Thymus (tissue), 11 donors: ENCODE measurements around the gene ARL6IP1. TPM values are rescaled to one million over a fixed set of nuclear protein-coding genes. Genes with fewer than 3 reads are reported as not detected.

Source experiments
- DNase-seq, 9 donors: peaks; one replicate each; pipeline ENCODE4 v3.0.0-alpha.2; 2013; ENCODE audit warnings: low spot score in 9 of 9, low read depth in 6 of 9, missing footprints in 1 of 9
- H3K27ac ChIP-seq, 2 donors: one replicate each; pipeline ENCODE4 v1.5.1; 2013; ENCODE audit warnings: control low read depth in 1 of 2, low read depth in 1 of 2, low read length in 1 of 2, mild to moderate bottlenecking in 1 of 2, moderate library complexity in 1 of 2
- H3K27me3 ChIP-seq, 2 donors: one replicate each; pipeline ENCODE4 v1.5.1; 2013; ENCODE audit warnings: low read length in 1 of 2; ENCODE audit not compliant: control insufficient read depth in 2 of 2, insufficient read depth in 1 of 2
- H3K36me3 ChIP-seq, 2 donors: one replicate each; pipeline ENCODE4 v1.5.1; 2013; ENCODE audit warnings: low read length in 1 of 2, mild to moderate bottlenecking in 1 of 2, moderate library complexity in 1 of 2; ENCODE audit not compliant: control insufficient read depth in 2 of 2, insufficient read depth in 2 of 2
- H3K4me1 ChIP-seq, 2 donors: one replicate each; pipeline ENCODE4 v1.5.1; 2013; ENCODE audit warnings: low read length in 2 of 2; ENCODE audit not compliant: control insufficient read depth in 2 of 2, insufficient read depth in 2 of 2
- H3K4me3 ChIP-seq, 2 donors: one replicate each; pipeline ENCODE4 v1.5.1; 2013; ENCODE audit warnings: low read length in 2 of 2, control low read depth in 1 of 2, mild to moderate bottlenecking in 1 of 2
- H3K9me3 ChIP-seq, 2 donors: one replicate each; pipeline ENCODE4 v1.5.1; 2013; ENCODE audit warnings: low read length in 1 of 2, mild to moderate bottlenecking in 1 of 2; ENCODE audit not compliant: control insufficient read depth in 2 of 2, insufficient read depth in 1 of 2
- WGBS: extraction: QIAGEN DNeasy Blood & Tissue Kit; methylation state at CpG from one replicate; pipeline ENCODE4 v1.1.7; 2013; 5-methylcytosine and 5-hydroxymethylcytosine counted together
- polyA plus RNA-seq: library from polyadenylated mRNA; stranded (reverse); fragments of 200-250 nt; gene quantifications from one replicate; pipeline ENCODE4 v1.2.3, GENCODE V29; 2013
- total RNA-seq: library from RNA; stranded (reverse); fragments of 120-200 nt; gene quantifications from one replicate; pipeline ENCODE4 v1.2.4, GENCODE V29; 2013
- donor health status: healthy.

ARL6IP1 gene
- total and polyA plus RNA-seq, 2 donors = 120 to 169 TPM

- Histone ChIP-seq H3K4me3 (no peak overlapping the region), H3K36me3 (peaks cover 73 to 83% of the 10 kb centered on the region in 2 donors), H3K27ac (no peak overlapping the region), H3K9me3 (no peaks in the 10 kb centered on the region), H3K27me3 (no peaks in the 10 kb centered on the region), H3K4me1 (no peaks in the 10 kb centered on the region)
- DNase-seq = no peak
- 99% methylated on average over 9 of the region's 9 CpGs for WGBS
Measured at GRCh38 chr16:18833707-18834505, 32.6 kb upstream of the ARL6IP1 start.

- WGBS = 98% methylated on average over 8 of the region's 8 CpGs
- no peaks in the 10 kb centered on the region for H3K4me1 ChIP-seq
- no peaks in the 10 kb centered on the region for H3K9me3 ChIP-seq
- H3K27ac ChIP-seq = no peak overlapping the region
- H3K4me3 ChIP-seq = no peak overlapping the region
- peaks cover 75 to 80% of the 10 kb centered on the region in 2 donors for H3K36me3 ChIP-seq
- DNase-seq = no peak
- no peaks in the 10 kb centered on the region for H3K27me3 ChIP-seq
Measured at GRCh38 chr16:18832613-18833012, 31.3 kb upstream of the ARL6IP1 start.

DNA sequence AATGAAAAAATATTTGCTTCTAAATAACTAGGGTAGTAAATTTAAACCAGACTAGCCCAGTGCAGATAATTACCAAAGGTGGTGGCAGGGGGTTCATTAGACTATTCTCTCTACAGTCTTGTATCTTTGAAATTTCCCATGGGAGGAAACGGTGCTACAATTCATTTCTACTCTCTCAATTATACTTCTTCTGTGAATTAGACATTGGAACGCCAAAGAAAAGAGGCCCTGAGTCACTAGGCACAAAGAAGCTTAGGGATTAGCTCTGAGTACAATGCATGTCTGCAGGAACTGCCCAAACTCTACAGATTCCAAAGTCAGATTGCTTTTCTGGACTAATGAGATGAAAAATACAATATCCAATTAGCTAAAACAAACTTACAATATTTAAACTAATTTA lies 30.7 kb upstream of the ARL6IP1 start:
- Histone ChIP-seq H3K27me3 (no peaks in the 10 kb centered on the region), H3K4me3 (no peak overlapping the region), H3K9me3 (no peaks in the 10 kb centered on the region), H3K4me1 (no peaks in the 10 kb centered on the region), H3K36me3 (peaks cover 71 to 76% of the 10 kb centered on the region in 2 donors), H3K27ac (no peak overlapping the region)
- DNase-seq = no peak
- 98% methylated on average over 2 of the region's 2 CpGs for WGBS

DNA sequence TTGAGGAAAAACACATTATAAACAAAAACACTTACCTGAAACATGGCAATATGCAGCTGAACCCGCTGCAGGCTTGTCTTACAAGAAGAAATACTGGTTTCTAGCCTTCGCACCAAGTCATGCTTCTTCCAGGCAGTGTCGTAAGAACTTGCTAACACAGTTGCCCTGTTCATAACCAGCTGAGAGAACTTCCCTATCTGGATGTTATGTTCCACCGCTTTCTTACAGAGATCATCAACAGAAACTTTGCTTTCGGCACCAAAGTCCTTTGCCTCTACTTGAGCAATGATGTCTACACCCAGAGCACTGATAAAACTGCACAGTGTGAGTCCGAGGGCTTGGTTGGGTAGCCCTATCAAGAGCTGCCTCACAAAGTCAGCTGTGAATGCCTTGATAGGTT lies 27.9 kb upstream of the ARL6IP1 start:
- Histone ChIP-seq H3K4me1 (no peaks in the 10 kb centered on the region), H3K4me3 (no peak overlapping the region), H3K27me3 (no peaks in the 10 kb centered on the region), H3K9me3 (no peaks in the 10 kb centered on the region), H3K36me3 (peaks cover 49 to 53% of the 10 kb centered on the region in 2 donors), H3K27ac (no peak overlapping the region)
- 98% methylated on average over 6 of the region's 6 CpGs for WGBS
- no peak for DNase-seq

DNA sequence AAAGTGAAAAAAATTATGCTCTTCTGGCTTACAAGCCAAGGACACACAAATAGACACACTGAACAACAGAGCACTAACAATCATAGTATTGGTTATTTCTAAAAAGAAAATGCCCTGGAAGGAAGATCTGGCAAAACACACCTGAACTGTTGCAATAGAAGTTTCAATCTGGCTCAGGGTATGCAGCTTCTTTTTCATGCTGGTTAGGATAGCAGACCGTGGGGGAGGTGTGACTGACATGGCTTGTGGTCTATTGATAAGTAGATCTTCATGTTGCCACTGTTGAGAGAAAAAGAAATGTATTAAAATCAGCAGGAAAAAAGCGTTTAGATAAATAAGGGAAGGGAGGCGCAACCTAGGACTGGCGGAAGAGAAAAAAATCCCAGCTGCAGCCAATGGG lies 26.5 kb upstream of the ARL6IP1 start:
- H3K9me3 ChIP-seq = no peaks in the 10 kb centered on the region
- H3K27me3 ChIP-seq = no peaks in the 10 kb centered on the region

GRCh38 chr16:18816286-18816685 lies 14.9 kb upstream of the ARL6IP1 start:
- peaks cover 51 to 56% of the 10 kb centered on the region in 2 donors for H3K36me3 ChIP-seq
- DNase-seq = no peak
- H3K9me3 ChIP-seq = no peaks in the 10 kb centered on the region
- no peaks in the 10 kb centered on the region for H3K27me3 ChIP-seq
- WGBS = 98% methylated on average over 3 of the region's 3 CpGs
- H3K4me3 ChIP-seq = no peak overlapping the region
- H3K4me1 ChIP-seq = no peaks in the 10 kb centered on the region
- H3K27ac ChIP-seq = no peak overlapping the region

More for the DNA sequence above, 26.5 kb upstream of the ARL6IP1 start:
- Histone ChIP-seq H3K4me3 (no peak overlapping the region), H3K27ac (no peak overlapping the region), H3K4me1 (no peaks in the 10 kb centered on the region), H3K36me3 (peaks cover 43 to 44% of the 10 kb centered on the region in 2 donors)
- no peak for DNase-seq
- 96% methylated on average over 4 of the region's 4 CpGs for WGBS

- Histone ChIP-seq H3K27ac (no peak overlapping the region), H3K4me3 (no peak overlapping the region), H3K4me1 (no peaks in the 10 kb centered on the region), H3K36me3 (peaks cover 43 to 62% of the 10 kb centered on the region in 2 donors), H3K27me3 (no peaks in the 10 kb centered on the region), H3K9me3 (no peaks in the 10 kb centered on the region)
- DNase-seq = no peak
- WGBS = 95% methylated on average over 3 of the region's 3 CpGs
Measured at GRCh38 chr16:18811925-18812324, 10.6 kb upstream of the ARL6IP1 start.

DNA sequence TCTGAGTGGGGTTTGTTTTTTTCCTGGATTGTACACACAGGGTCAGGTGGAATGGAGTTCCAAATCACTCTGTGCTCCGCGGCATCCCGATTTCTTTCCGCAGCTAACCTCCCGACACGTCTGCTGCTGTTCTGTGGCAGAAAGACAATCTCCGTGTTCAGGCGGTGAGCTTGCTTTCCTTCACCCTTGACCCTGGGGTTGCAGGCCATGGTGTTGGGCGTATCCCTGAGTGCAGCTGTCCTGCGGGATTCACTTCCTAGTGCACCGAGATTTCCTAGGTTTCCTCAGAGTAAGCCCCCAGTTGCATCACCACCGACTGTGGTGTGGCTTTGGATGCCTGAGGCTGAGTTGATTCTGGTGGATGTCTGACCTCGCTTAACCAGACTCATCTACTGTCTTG lies 7.8 kb upstream of the ARL6IP1 start:
- Histone ChIP-seq H3K4me3 (no peak overlapping the region), H3K36me3 (peaks cover 26 to 54% of the 10 kb centered on the region in 2 donors), H3K27ac (no peak overlapping the region), H3K27me3 (no peaks in the 10 kb centered on the region), H3K9me3 (no peaks in the 10 kb centered on the region), H3K4me1 (peaks cover 2 to 3% of the 10 kb centered on the region in 2 donors)
- 98% methylated on average over 13 of the region's 13 CpGs for WGBS
- no peak for DNase-seq

GRCh38 chr16:18805257-18805773 lies 4.0 kb upstream of the ARL6IP1 start:
- Histone ChIP-seq H3K27ac (no peak overlapping the region), H3K36me3 (peaks cover 10 to 33% of the 10 kb centered on the region in 2 donors), H3K27me3 (no peaks in the 10 kb centered on the region), H3K4me3 (no peak overlapping the region), H3K9me3 (peaks cover 0 to 4% of the 10 kb centered on the region in 2 donors), H3K4me1 (peaks cover 9% of the 10 kb centered on the region in 2 donors)
- no peak for DNase-seq
- 62% methylated on average over 2 of the region's 2 CpGs for WGBS
